Liver (tissue), 9 donors: Measurements from ENCODE around the gene CLC. TPM values are rescaled to one million over a fixed set of nuclear protein-coding genes. Genes with fewer than 3 reads are reported as not detected.

Source experiments
- DNase-seq: peaks from one replicate; pipeline ENCODE4 v3.0.0-alpha.2; 2017; ENCODE audit warnings: low spot score
- H3K27ac ChIP-seq, 2 donors: one replicate each; pipeline ENCODE4 v1.7.0; 2013; ENCODE audit warnings: inconsistent platforms in 2 of 2, low read length in 2 of 2, control low read depth in 1 of 2, low read depth in 1 of 2, mild to moderate bottlenecking in 1 of 2
- H3K27me3 ChIP-seq, 4 donors: one replicate each; pipeline versions ENCODE4 v1.6.1 to v1.7.0; 2013; ENCODE audit warnings: low read length in 3 of 4, inconsistent platforms in 1 of 4, mild to moderate bottlenecking in 1 of 4, moderate library complexity in 1 of 4; ENCODE audit not compliant: control insufficient read depth in 4 of 4, insufficient read depth in 4 of 4
- H3K36me3 ChIP-seq, 4 donors: one replicate each; pipeline versions ENCODE4 v1.6.1 to v1.7.0; 2013; ENCODE audit warnings: low read length in 3 of 4, mild to moderate bottlenecking in 3 of 4, low read depth in 1 of 4, moderate library complexity in 1 of 4; ENCODE audit not compliant: control insufficient read depth in 4 of 4, insufficient read depth in 3 of 4
- H3K4me1 ChIP-seq, 4 donors: one replicate each; pipeline versions ENCODE4 v1.6.1 to v1.7.0; 2013; ENCODE audit warnings: low read length in 3 of 4, mild to moderate bottlenecking in 3 of 4, moderate library complexity in 1 of 4; ENCODE audit not compliant: control insufficient read depth in 4 of 4, insufficient read depth in 4 of 4
- H3K4me3 ChIP-seq, 3 donors: one replicate each; pipeline versions ENCODE4 v1.6.1 to v1.7.0; 2013; ENCODE audit warnings: low read length in 3 of 3, control low read depth in 1 of 3, low read depth in 1 of 3, mild to moderate bottlenecking in 1 of 3
- H3K9ac ChIP-seq, 2 donors: one replicate each; pipeline ENCODE4 v1.7.0; 2013; ENCODE audit warnings: low read length in 2 of 2, mild to moderate bottlenecking in 2 of 2, moderate library complexity in 2 of 2, control low read depth in 1 of 2, low read depth in 1 of 2
- H3K9me3 ChIP-seq, 4 donors: one replicate each; pipeline versions ENCODE4 v1.6.1 to v1.7.0; 2013; ENCODE audit warnings: low read length in 3 of 4; ENCODE audit not compliant: control insufficient read depth in 4 of 4
- ATF3 ChIP-seq: IDR thresholded peaks from 2 replicates; pipeline ENCODE4 v1.6.1; 2016; ENCODE audit warnings: antibody characterized with exemption
- CTCF ChIP-seq: fragments of 150-350 bp; IDR thresholded peaks from 2 replicates; pipeline ENCODE4 v1.5.1; 2017; ENCODE audit warnings: improper control_type of control experiment, low read depth, low read length; ENCODE audit not compliant: missing input control
- EGR1 ChIP-seq, 2 donors: IDR thresholded peaks; 2 replicates each; pipeline ENCODE4 v1.6.1; 2016 to 2018; ENCODE audit warnings: antibody characterized with exemption in 2 of 2, low read depth in 2 of 2
- FOXA1 ChIP-seq: IDR thresholded peaks from 2 replicates; pipeline ENCODE4 v1.6.1; 2016; ENCODE audit warnings: antibody characterized with exemption
- FOXA2 ChIP-seq: IDR thresholded peaks from 2 replicates; pipeline ENCODE4 v1.6.1; 2016; ENCODE audit warnings: antibody characterized with exemption
- GABPA ChIP-seq, 2 donors: IDR thresholded peaks in 1 of 2; conservative IDR thresholded peaks in 1 of 2; 2 replicates each; pipeline ENCODE4 v1.6.1; 2016; ENCODE audit warnings: antibody characterized with exemption in 2 of 2, mild to moderate bottlenecking in 1 of 2, moderate library complexity in 1 of 2
- HNF4A ChIP-seq, 2 donors: conservative IDR thresholded peaks; 2 replicates each; pipeline ENCODE4 v1.6.1; 2016; ENCODE audit warnings: antibody characterized with exemption in 2 of 2, mild to moderate bottlenecking in 2 of 2
- HNF4G ChIP-seq: IDR thresholded peaks from 2 replicates; pipeline ENCODE4 v1.6.1; 2016; ENCODE audit warnings: antibody characterized with exemption
- JUND ChIP-seq, 2 donors: IDR thresholded peaks; 2 replicates each; pipeline ENCODE4 v1.6.1; 2016; ENCODE audit warnings: antibody characterized with exemption in 2 of 2
- MAX ChIP-seq: IDR thresholded peaks from 2 replicates; pipeline ENCODE4 v1.6.1; 2016; ENCODE audit warnings: antibody characterized with exemption
- NR2F2 ChIP-seq: IDR thresholded peaks from 2 replicates; pipeline ENCODE4 v1.6.1; 2016; ENCODE audit warnings: antibody characterized with exemption
- RAD21 ChIP-seq, 2 donors: IDR thresholded peaks; 2 replicates each; pipeline ENCODE4 v1.6.1; 2016; ENCODE audit warnings: antibody characterized with exemption in 2 of 2, mild to moderate bottlenecking in 2 of 2
- REST ChIP-seq: IDR thresholded peaks from 2 replicates; pipeline ENCODE4 v1.6.1; 2016; ENCODE audit warnings: antibody characterized with exemption, mild to moderate bottlenecking
- RXRA ChIP-seq, 2 donors: IDR thresholded peaks; 2 replicates each; pipeline ENCODE4 v1.6.1; 2017 to 2018; ENCODE audit warnings: antibody characterized with exemption in 2 of 2, mild to moderate bottlenecking in 1 of 2
- SP1 ChIP-seq: IDR thresholded peaks from 2 replicates; pipeline ENCODE4 v1.6.1; 2018; ENCODE audit warnings: antibody characterized with exemption, mild to moderate bottlenecking
- ZBTB33 ChIP-seq: IDR thresholded peaks from 2 replicates; pipeline ENCODE4 v1.6.1; 2016; ENCODE audit warnings: antibody characterized with exemption
- WGBS: extraction: QIAGEN DNeasy Blood & Tissue Kit; methylation state at CpG from one replicate; pipeline ENCODE4 v1.1.7; 2013; 5-methylcytosine and 5-hydroxymethylcytosine counted together
- polyA plus RNA-seq, 2 donors: library from polyadenylated mRNA; stranded (reverse) in 1 of 2; unstranded in 1 of 2; fragments of 200-250 nt in 1 of 2; fragments of >200 nt in 1 of 2; fragmentation: Nextera tagmentation in 1 of 2; extraction: Ambion mirVana in 1 of 2; gene quantifications; one replicate each; pipeline versions ENCODE4 v1.2.1 to v1.2.3, GENCODE V29; 2013 to 2015
- total RNA-seq, 2 donors: library from RNA; depleted of rRNA; stranded (reverse); fragments of >200 nt; gene quantifications; one replicate each; pipeline ENCODE4 v1.2.3, GENCODE V29; 2014
- donor health status: healthy.
- donor health status: healthy.
- donor health status: healthy.
- donor health status: healthy.
- donor health status: healthy.

The CLC gene
- total and polyA plus RNA-seq, 4 donors: 0.60 to 13.6 TPM; not detected in 2

GRCh38 chr19:39778763-39779162 lies 40.9 kb upstream of the CLC start, which contains the start of gene LEUTX (continued):
- TF ChIP-seq CTCF: no peak
- TF ChIP-seq JUND (IDR thresholded peaks at IDR 0.05): no peak

- no peaks in the 10 kb centered on the region for H3K36me3 ChIP-seq
- no peak overlapping the region for H3K4me3 ChIP-seq
- no peak for DNase-seq
- peaks cover 0 to 4% (median 0%) of the 10 kb centered on the region in 4 donors for H3K4me1 ChIP-seq
- WGBS: 61% methylated on average over 4 of the region's 4 CpGs
- no peak overlapping the region for H3K9ac ChIP-seq
- TF ChIP-seq FOXA2: no peak
- no peak for TF ChIP-seq GABPA (IDR thresholded peaks at IDR 0.05 in 1 of 2, conservative IDR thresholded peaks at IDR 0.05 in 1 of 2)
- no peak for TF ChIP-seq HNF4G
- TF ChIP-seq HNF4A (conservative IDR thresholded peaks at IDR 0.05): no peak
- no peak for TF ChIP-seq SP1
- TF ChIP-seq ATF3: no peak
- no peaks in the 10 kb centered on the region for H3K27me3 ChIP-seq
- H3K9me3 ChIP-seq: peaks cover 0 to 2% (median under 1%) of the 10 kb centered on the region in 4 donors
- H3K27ac ChIP-seq: no peak overlapping the region
These were observed 31.0 kb upstream of the CLC start for GRCh38 chr19:39768786-39769185.

- DNase-seq: no peak
- WGBS: 76% methylated on average over 8 of the region's 8 CpGs
- no peak overlapping the region for H3K4me3 ChIP-seq
- H3K27ac ChIP-seq: no peak overlapping the region
- peaks cover 0 to 2% (median under 1%) of the 10 kb centered on the region in 4 donors for H3K9me3 ChIP-seq
- no peaks in the 10 kb centered on the region for H3K36me3 ChIP-seq
- no peaks in the 10 kb centered on the region for H3K27me3 ChIP-seq
- H3K9ac ChIP-seq: no peak overlapping the region
- peaks cover 0 to 4% (median 0%) of the 10 kb centered on the region in 4 donors for H3K4me1 ChIP-seq
- TF ChIP-seq CTCF: no peak
- no peak for TF ChIP-seq HNF4G
- TF ChIP-seq FOXA1: no peak
- no peak for TF ChIP-seq REST
- TF ChIP-seq EGR1 (IDR thresholded peaks at IDR 0.05; ENCODE audit: low read depth in 2 of 2): no peak
- no peak for TF ChIP-seq SP1
- no peak for TF ChIP-seq GABPA (IDR thresholded peaks at IDR 0.05 in 1 of 2, conservative IDR thresholded peaks at IDR 0.05 in 1 of 2)
- no peak for TF ChIP-seq MAX
- no peak for TF ChIP-seq FOXA2
- no peak for TF ChIP-seq ZBTB33
- TF ChIP-seq JUND (IDR thresholded peaks at IDR 0.05): no peak
- no peak for TF ChIP-seq RAD21 (IDR thresholded peaks at IDR 0.05)
- no peak for TF ChIP-seq RXRA (IDR thresholded peaks at IDR 0.05)
- no peak for TF ChIP-seq HNF4A (conservative IDR thresholded peaks at IDR 0.05)
- TF ChIP-seq ATF3: no peak
- TF ChIP-seq NR2F2: no peak
These were observed 30.5 kb upstream of the CLC start for GRCh38 chr19:39768334-39768733.
